HepG2 (cell line): ENCODE measurements around the gene STXBP2. TPM values are rescaled to one million over a fixed set of nuclear protein-coding genes. Genes with fewer than 3 reads are reported as not detected.

ENCODE experiments used
- ARID4A ChIP-seq: sonication (generic); formaldehyde crosslinking; IDR thresholded peaks from 2 replicates; pipeline ENCODE4 v1.5.0; 2020; ENCODE audit warnings: mild to moderate bottlenecking, missing genetic modification reagents, borderline replicate concordance
- CSRNP2 ChIP-seq: sonication (generic); formaldehyde crosslinking; conservative IDR thresholded peaks from 2 replicates; pipeline ENCODE4 v1.8.0; 2022; ENCODE audit warnings: low read depth, missing genetic modification reagents
- E2F2 ChIP-seq: sonication (generic); formaldehyde crosslinking; IDR thresholded peaks from 2 replicates; pipeline ENCODE4 v1.4.0; 2020; ENCODE audit warnings: missing genetic modification reagents, borderline replicate concordance
- GMEB1 ChIP-seq: sonication (generic); formaldehyde crosslinking; IDR thresholded peaks from 2 replicates; pipeline ENCODE4 v1.5.1; 2020; ENCODE audit warnings: missing genetic modification reagents, mild to moderate bottlenecking, borderline replicate concordance
- KMT2A ChIP-seq: sonication (generic); formaldehyde crosslinking; IDR thresholded peaks from 2 replicates; pipeline ENCODE4 v1.4.0; 2020; ENCODE audit warnings: missing genetic modification reagents
- MAF1 ChIP-seq: sonication (generic); formaldehyde crosslinking; IDR thresholded peaks from 2 replicates; pipeline ENCODE4 v1.5.0; 2020; ENCODE audit warnings: missing genetic modification reagents, borderline replicate concordance
- MAZ ChIP-seq, 2 experiments: sonication (generic) in 1 of 2; formaldehyde crosslinking in 1 of 2; IDR thresholded peaks; 2 replicates each; pipeline versions ENCODE4 v1.5.0 to v1.6.1; 2012 to 2020; ENCODE audit warnings: low read depth in 2 of 2, mild to moderate bottlenecking in 2 of 2, borderline replicate concordance in 1 of 2, improper control_type of control experiment in 1 of 2, low read length in 1 of 2, missing genetic modification reagents in 1 of 2, moderate library complexity in 1 of 2
- NFYC ChIP-seq: IDR thresholded peaks from 2 replicates; pipeline ENCODE4 v1.6.1; 2016; ENCODE audit warnings: missing genetic modification reagents, missing compliant biosample characterization
- PBX3 ChIP-seq: sonication (generic); formaldehyde crosslinking; IDR thresholded peaks from 2 replicates; pipeline ENCODE4 v1.8.1; 2023; ENCODE audit warnings: missing genetic modification reagents, inconsistent platforms, borderline replicate concordance
- SNAI1 ChIP-seq: sonication (generic); formaldehyde crosslinking; IDR thresholded peaks from 2 replicates; pipeline ENCODE4 v1.5.0; 2020; ENCODE audit warnings: mild to moderate bottlenecking, missing genetic modification reagents, borderline replicate concordance
- THAP11 ChIP-seq: IDR thresholded peaks from 2 replicates; pipeline ENCODE4 v1.6.1; 2016; ENCODE audit warnings: missing biosample characterization, missing genetic modification reagents
- ZBTB8A ChIP-seq: sonication (generic); formaldehyde crosslinking; IDR thresholded peaks from 2 replicates; pipeline ENCODE4 v1.4.0; 2020; ENCODE audit warnings: mild to moderate bottlenecking, low read depth, missing genetic modification reagents, borderline replicate concordance
- ZNF674 ChIP-seq: sonication (generic); formaldehyde crosslinking; IDR thresholded peaks from 2 replicates; pipeline ENCODE4 v1.5.0; 2020; ENCODE audit warnings: low read depth, mild to moderate bottlenecking, missing genetic modification reagents
- ZNF777 ChIP-seq: sonication (generic); formaldehyde crosslinking; IDR thresholded peaks from 2 replicates; pipeline ENCODE4 v1.4.0; 2020; ENCODE audit warnings: missing genetic modification reagents
- polyA plus RNA-seq, 8 experiments: library from polyadenylated mRNA; depleted of rRNA in 3 of 8; stranded (reverse) in 7 of 8; unstranded in 1 of 8; fragments of >200 nt; fragmentation: Illumina TruSeq in 4 of 8; extraction: Trizol in 4 of 8; gene quantifications; 2 replicates each; pipeline versions ENCODE4 v1.2.1 to v1.2.3, GENCODE V29; 2011 to 2016; ENCODE audit warnings: low read depth in 4 of 8, missing spikeins in 1 of 8, mixed read lengths in 1 of 8; ENCODE audit not compliant: insufficient read depth in 1 of 8
- total RNA-seq, 5 experiments: library from RNA; depleted of rRNA; stranded (reverse); fragments of >200 nt; fragmentation: Illumina TruSeq; extraction: Trizol; gene quantifications; 2 replicates each; pipeline ENCODE4 v1.2.3, GENCODE V29; 2016; ENCODE audit warnings: low read depth in 1 of 5

STXBP2 gene
- total and polyA plus RNA-seq, 2 of the 13 experiments (the other 11 are each of a cell fraction or from before 2014, with no cell fraction given), result 22.8 to 40.1 TPM

GRCh38 chr19:7680606-7681339 is 43.9 kb downstream of the STXBP2 start, which contains the start of gene TRAPPC5 (continued):
- TF ChIP-seq CSRNP2 (no peak), THAP11 (CRISPR knock-in tag) (peak; percentile 88), ZNF674 (CRISPR knock-in tag) (0 out of 2 replicates have a peak, but pooled peaks have one; percentile 65), GMEB1 (CRISPR knock-in tag) (peak; percentile 67), ZBTB8A (CRISPR knock-in tag) (no peak), ZNF777 (CRISPR knock-in tag) (peak; percentile 96), PBX3 (CRISPR knock-in tag) (no peak), SNAI1 (CRISPR knock-in tag) (no peak), MAF1 (CRISPR knock-in tag) (no peak), ARID4A (CRISPR knock-in tag) (peak; percentile 69; the same call in 1 of the 2 replicates), NFYC (CRISPR knock-in tag) (no peak), KMT2A (CRISPR knock-in tag) (no peak), E2F2 (no peak), MAZ (IDR thresholded peaks at IDR 0.05; ENCODE audit: borderline replicate concordance, low read depth, low read length) (peak; percentile 43; the same call in 1 of the 2 replicates), MAZ (CRISPR knock-in tag; IDR thresholded peaks at IDR 0.05; ENCODE audit: low read depth) (peak; percentile 90)
